DMS53 (cell line): ENCODE data around the gene MXI1.
"Not testable (repeated sequence)": the region's sequence is repeated elsewhere in the genome, so short reads cannot be mapped to it uniquely, and the experiment has no call there.

ENCODE experiments used
- DNase-seq: peaks from one replicate; lab custom pipeline; 2025; lab: John Stamatoyannopoulos, UW

Gene MXI1

DNA sequence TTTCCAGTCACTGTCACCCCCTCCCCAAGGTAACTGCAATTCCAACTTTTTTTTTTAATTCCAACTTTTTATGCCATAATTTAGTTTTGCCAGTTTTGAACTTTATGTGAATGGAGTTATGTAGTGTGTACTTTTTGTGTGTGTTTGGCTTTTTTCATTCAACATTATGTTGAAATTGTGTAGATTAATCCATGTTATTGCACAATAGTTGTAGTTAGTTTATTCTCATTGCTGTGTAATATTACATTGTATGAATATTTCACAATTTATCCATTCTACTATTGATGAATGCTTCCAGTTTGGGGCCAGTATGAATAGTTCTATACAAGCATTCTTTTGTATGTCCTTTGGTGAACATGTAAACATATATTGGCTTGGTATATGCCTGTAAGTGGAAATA, 32.5 kb downstream of the MXI1 start:
- no peak for DNase-seq

DNA sequence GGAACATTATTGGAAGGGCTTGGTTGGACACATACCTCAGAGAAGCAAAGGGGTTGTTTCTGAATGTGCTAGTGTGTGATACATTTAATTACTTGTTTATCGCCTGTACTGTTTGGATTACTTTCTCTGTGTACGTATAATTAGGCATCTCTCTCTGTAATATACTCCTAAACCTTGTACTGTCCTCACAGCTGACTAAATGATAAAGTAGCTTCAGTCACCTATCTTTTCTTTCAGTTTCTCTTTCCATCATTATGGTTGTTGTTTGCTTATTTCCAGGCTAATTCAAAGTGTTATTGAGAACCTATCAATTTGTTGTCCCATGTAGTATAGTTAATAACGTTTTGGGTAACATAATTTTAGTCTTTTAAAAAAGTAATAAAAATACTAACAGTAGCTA, 34.0 kb downstream of the MXI1 start:
- DNase-seq = no peak

DNA sequence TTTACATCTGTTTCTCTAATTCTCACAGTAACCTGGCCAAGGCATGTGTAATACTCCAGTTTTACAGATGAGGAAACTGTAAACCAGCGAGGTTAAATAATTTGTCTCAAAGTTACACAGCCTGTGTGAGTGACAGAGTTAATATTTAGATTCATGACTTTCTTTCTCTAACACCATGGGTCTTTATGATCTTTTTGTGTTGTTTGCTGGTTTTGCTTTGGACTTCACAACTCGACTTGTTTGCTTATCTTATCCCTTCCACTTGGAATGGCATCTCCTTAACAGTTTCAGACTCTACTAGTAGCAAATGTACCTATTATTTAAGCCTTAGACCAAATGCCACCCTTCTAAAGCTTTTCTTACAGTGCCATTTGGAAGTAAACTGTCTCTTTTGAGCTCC, 34.4 kb downstream of the MXI1 start:
- DNase-seq = no peak

DNA sequence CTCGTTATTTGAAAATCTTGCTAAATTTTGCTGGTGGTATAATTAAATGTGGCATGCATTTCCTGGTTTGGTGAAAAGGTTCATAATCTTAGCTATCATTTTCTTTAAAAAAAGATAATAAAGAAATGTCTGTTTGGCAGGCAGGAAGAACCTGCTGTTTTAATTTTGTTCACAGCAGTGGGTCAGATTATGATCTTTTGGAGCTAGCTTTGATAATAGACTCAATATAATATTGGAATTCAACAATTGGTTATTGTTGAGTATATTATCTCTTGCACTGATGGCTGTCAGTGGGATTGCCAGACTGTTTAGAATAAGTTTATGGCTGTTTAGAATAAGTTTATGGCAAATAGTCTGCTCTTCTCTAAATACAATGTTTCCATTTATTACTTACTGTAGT, 35.1 kb downstream of the MXI1 start:
- no peak for DNase-seq

DNA sequence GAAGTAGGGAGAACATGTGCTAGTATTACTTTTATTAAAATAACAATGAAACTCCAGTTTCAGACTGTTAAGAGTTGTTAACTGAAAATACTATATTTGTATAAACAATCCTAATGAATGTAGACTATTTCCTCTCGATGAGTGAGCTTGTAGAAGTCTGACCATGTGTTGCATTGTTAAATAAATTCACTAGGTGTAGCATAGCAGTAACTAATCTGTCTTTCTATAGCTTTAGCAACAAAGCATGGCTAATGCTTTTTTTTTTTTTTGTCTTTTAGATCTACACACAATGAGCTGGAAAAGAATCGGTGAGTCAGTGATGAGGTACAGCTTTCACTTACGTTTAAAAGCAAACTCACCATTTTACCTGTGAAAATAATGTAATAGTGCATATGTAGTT, 37.1 kb downstream of the MXI1 start:
- DNase-seq = no peak

DNA sequence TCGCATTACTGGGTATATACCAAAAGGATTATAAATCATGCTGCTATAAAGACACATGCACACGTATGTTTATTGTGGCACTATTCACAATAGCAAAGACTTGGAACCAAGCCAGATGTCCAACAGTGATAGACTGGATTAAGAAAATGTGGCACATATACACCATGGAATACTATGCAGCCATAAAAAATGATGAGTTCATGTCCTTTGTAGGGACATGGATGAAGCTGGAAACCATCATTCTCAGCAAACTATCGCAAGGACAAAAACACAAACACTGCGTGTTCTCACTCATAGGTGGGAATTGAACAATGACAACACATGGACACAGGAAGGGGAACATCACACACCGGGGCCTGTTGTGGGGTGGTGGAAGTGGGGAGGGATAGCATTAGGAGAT, 40.4 kb downstream of the MXI1 start:
- DNase-seq = not testable (repeated sequence)

DNA sequence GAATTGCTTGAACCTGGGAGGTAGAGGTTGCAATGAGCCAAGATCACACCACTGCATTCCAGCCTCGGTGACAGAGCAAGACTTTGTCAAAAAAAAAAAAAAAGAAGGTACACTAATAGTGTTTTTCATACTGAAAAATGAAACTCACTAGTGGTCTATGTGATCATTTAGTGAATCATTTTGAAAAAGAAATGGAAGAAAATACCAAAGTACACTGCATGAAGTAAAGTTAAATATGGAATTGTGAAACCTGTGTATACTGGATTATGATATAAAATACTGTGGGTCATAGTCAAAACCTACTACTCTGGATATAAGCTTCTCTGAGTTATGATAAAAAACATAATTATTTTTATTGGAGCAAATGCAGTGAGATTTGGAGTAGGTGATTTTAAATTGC, 42.1 kb downstream of the MXI1 start:
- DNase-seq = not testable (repeated sequence)

DNA sequence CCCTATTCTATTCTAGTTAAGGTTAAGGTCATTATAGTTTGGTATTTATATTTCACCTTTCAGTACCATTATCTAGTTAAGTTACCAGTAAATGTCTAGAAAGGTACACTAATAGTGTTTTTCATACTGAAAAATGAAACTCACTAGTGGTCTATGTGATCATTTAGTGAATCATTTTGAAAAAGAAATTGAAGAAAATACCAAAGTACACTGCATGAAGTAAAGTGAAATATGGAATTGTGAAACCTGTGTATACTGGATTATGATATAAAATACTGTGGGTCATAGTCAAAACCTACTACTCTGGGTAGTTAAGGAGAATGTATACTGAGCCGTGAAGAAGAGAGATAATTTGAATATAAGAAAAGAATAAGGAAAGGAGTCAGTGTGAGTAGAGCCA, 44.0 kb downstream of the MXI1 start:
- DNase-seq = not testable (repeated sequence)

DNA sequence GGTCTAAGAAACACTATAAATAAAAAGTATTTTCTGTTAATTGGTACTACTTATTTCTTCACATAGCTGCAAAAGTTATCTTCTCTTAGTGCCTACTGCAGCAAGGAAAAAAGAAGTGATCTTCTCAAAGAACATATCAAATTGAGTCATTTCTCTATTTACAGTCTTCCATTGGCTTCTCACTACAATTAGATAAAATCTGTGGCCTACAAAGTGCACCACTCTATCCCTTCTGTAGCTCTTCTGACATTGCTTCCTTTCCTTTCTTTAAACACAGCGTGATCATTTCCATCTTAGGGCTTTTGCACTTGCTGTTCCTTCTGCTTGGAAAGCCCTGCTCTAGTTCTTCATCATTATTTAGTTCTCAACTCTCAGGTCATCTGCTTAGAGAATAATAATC, 44.7 kb downstream of the MXI1 start:
- DNase-seq = no peak

DNA sequence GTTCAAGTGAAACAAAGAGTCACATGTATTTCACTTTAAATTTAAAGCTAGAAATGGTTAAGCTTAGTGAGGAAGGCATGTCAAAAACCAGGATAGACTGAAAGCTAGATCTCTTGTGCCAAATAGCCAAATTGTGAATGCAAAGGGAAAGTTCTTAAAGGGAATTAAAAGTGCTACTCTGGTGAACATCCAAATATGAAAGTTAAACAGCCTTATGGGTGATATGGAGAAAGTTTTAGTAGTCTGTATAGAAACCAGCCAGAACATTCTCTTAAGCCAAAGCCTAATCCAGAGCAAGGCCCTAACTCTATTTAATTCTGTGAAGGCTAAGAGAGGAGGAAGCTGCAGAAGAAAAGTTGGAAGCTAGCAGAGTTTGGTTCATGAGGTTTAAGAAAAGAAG, 47.1 kb downstream of the MXI1 start:
- no peak for DNase-seq

DNA sequence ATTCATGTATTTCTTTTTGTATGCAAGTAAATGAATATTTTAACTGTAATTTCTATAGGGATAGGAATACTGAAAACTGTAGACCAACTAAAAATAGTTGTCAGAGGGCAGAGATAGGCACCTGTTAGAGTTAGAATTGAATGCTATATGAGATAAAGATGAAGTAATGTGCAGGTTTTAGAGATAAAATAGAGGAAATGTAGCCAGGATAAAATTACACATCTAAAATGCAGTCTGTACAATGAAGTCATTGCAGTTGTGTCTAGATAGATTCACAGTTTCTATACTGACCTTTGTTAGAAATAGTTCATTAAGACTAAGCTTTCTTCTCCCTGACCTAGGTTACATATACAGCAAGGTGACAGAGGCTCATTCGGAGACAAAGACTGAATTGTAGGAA, 51.1 kb downstream of the MXI1 start:
- DNase-seq = no peak

DNA sequence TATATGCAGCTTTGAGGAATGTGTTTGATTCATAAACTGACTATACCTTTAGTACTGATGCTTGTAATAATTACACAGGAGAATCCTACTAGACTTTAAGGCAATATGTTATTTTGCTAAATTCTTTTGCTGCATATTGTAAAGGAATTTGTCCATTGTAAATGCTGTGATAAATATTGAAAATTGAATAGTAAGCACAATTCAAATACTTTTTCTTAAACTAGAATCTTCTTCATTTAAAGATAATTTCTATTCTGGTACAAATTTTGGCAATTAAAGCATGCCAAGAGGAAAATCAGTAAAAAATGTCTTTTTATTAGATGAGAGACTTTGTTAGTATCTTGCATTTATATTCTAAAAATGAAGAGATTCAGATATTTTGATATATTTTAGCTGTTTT, 51.9 kb downstream of the MXI1 start:
- DNase-seq = no peak

DNA sequence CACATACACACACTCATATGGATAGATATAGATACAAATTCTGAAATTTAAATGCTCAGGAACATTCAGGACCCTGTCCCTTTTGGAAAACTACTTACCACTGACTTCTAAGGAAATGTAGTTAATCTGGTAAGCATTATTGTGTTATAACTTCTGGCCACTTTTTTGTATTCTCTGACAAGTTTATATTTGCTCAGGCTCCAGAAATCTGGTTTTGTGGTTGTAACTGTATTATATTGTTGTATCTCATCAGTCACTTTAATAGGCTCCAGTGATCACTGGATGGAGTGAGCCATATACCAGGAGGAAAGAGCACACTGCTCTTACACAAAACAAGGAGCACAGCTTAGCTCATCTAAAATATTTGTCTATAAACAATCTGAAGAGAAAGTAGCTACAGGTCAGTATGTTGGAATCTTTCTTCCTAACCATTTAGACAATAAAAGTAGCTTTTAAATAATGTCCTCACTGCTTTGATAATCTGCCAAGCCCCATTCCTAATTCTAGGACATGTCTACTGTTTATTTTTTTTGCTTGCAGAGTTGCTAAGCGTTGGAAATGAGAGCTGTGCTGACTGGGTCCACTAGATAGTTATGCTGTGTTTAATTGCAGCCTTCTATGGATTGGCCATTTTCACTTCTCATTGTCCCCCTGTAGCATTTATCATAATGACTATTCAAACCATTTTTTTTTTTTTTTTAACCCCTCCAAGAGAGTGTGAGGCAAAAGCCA, 53.5 kb downstream of the MXI1 start:
- no peak for DNase-seq

DNA sequence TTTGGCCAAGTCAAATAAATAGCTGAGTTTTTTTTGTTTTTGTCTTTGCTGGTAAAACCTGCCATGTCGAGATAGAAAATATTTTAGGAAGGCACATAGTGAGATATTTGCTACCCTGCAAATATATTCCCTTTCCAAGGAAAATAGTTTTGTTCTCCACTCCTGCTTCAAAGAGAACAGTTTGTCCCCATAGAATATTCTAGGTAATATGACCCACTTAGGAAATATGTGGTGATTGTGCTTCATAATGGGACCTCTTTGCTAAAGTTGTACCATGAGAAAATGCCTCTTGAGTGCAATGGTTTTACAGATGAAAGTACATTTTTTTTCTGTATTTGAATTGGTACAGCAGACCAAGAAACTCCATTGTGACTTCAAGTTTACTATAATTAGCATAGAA, 55.8 kb downstream of the MXI1 start:
- DNase-seq = no peak

DNA sequence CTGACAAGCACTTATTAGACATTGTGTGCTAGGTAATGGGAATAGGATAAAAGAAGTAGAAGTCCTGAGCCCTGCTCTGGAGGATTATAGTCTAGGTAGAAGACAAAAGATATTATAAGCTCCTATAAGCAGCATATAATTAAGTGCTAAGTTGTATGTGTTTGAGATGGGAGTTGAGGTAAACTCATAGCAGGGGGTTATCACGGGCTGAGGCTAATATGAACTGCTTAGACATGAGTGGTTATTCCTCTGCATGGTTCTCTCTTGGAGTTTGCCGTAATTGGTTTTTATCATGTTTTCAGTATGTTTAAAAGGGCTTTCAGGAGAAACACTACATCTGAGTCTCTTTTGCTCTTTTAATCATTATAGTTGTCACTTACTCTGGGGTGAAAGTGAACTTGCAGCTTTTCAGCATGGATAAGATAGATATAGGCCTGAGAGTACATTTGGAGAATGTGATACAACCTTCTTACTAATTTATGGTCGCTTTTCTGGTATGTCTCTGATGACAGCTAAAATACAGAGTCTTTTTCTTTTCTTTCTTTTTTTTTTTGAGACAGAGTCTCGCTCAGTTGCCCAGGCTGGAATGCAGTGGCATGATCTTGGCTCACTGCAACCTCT, 58.3 kb downstream of the MXI1 start:
- no peak for DNase-seq

DNA sequence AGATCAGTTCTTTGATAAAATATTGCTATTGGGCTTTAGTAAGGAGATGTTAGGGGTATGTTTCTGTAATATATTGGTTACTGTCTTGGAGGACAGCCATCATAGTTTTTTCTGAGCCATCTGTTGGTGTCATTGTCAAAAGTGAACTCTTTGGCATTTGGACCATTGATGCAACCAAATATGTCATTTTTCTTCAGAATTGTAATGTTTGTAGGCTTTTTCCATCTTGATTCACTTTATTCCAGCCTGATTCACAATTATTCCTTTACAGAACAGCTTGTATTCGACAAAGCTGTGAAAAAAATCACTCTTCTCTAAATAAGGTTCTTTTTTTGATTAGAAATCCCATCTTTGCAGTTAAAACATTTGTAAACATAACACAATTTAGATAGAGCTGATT, 59.9 kb downstream of the MXI1 start:
- no peak for DNase-seq

DNA sequence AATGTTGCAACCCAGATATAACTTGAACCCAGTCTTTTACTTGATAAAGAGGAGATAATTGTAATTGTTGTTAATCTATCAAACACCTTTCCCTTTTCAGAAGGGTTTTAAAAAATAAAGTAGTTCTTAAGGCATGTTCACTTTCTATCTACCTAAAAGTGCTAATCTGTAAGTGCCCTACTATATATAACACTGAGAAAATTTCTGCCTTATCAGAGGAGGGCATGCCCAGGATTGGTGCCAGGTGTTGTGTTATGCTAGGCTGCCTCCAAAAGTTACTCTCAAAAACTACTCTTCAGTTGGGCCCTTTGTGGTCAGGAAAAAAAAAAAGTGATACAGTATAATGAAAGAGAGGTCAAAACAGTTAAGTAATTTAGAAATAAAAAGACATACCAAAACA, 61.0 kb downstream of the MXI1 start:
- DNase-seq = no peak

DNA sequence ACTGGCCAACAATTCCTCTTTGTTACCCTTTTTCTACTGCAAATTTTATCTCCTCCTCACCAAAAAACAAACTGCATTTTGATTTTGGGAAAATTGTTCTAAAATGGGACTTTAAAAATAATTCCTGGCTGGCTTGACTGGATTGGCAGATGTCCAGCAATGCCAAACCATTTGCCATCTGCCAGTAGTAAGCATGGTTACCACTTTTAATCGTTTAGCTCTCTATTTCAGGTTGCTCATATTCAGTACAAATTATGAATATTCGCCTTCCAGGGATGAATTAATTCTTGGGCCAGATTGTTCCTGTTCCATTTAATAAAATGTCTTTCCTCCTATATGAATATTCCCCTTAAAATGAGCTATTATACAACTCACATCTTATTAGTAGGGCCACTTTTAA, 61.6 kb downstream of the MXI1 start:
- no peak for DNase-seq

DNA sequence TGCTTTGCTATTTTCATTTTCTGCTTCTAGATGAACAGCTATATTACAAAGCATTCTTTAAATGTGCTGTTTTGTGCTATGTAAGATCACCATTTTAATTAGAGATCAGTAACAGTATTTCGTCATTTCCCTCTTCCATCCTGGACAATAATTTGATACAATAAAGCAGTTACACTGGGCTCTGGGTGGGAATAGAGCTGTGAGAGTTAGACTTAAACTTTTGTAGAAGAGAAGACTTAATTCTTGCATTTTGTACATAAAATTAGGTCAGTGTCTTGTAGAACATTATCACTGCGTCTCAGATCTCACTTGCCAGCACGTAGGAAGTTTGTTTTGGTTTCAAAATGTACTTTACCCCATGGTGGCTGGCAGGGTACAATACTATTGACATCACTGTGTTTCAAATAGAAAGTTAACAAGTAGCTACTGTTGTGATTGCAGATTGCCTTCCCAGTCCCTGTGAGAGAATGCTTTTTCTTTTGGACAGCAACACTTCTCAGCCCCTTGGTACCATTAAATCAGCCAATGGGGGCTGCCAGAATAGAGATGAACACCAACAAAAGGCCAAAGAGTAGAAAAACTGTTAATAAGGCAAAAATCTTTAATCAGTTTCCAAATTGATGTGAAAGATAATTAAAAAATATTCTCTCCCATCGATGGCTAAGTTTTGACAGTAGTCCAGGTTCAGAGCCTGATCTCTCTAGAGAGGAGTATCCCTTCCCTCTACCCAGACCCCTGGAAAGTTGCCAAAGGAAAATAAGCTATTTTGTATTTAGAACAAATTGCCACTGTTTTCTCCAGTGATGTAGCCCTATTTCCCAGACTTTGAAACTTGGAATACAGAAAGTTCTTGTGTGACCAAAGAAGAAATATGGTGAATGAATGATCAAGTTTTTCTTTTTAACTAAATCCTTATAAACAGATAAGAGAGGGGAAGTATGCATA, 62.2 kb downstream of the MXI1 start:
- DNase-seq = no peak

DNA sequence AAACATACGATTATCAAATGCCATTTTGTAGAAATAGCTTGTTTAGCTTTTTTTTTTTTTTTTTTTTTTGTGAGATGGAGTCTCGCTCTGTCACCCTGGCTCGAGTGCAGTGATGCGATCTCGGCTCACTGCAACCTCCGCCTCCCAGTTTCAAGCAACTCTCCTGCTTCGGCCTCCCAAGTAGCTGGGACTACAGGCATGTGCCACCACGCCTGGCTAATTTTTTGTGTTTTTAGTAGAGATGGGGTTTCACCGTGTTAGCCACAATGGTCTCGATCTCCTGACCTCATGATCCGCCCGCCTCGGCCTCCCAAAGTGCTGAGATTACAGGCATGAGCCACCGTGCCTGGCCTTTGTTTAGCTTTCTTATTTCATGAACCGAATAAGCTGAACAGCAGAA, 65.6 kb downstream of the MXI1 start:
- DNase-seq = not testable (repeated sequence)

DNA sequence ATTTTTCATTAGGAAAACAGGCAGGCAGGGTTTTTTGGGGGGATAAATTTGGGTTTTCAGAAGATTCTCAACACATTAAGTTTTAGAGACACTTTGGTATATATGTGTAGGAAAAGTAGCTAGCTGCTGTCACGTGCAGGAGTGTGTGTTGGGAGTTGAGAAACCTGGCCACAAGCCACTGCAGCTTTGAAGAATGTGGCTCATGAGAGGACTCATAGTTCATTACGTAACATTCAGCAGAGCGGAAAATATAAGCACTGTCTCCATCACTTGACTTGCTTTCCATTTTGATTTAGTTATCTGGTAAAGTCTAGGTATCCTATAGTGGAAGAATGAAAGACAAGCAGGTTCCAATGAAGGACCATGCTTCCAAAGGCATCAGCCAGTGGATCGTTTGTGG, 66.1 kb downstream of the MXI1 start:
- DNase-seq = no peak

DNA sequence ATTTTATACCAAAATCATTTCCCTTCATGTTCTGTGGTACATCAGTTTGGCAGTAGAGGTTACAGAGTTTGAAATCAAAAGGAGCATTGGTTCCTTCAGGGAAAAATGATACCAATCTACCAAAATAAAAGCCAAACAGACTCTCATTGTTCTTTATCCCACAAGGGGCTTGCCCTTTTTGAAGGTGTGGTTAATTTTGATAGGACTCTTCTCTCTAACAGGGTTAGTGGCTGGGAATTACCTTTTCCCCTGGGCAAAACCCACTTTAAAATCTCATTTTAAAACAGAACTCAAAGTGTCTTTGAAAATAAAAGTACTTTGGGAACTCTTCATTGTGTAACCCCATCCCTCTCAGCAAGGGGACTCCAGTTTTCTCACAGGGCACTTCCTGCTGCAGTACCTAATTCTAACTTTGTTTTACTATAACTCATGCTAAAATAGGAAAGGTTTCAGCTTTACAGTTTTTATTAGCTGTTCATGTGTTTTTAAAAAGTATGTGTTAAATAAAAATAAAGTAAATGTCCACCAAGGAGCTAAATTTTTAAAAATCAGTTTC, 66.7 kb downstream of the MXI1 start:
- DNase-seq = no peak

DNA sequence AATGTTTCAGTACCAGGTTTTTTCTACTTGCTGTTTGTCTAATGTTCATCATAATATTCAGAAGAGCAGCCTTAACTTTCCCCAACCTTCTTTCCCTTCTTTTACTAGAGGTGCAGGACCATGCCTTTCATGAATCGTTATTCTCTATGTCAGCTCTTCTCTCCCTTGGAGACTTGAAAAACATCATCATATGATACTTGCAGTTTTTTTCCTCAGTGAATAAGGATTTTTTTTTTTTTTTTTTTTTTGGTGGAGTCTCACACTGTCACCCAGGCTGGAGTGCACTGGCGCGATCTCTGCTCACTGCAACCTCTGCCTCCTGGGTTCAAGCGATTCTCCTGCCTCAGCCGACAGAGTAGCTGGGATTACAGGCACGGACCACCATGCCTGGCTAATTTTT, 67.2 kb downstream of the MXI1 start:
- DNase-seq = no peak
